A549 (cell line): Measurements from ENCODE around the gene MED27.
"Not testable (repeated sequence)": the region's sequence is repeated elsewhere in the genome, so short reads cannot be mapped to it uniquely, and the experiment has no call there.

Experiments
- CHD4 ChIP-seq: fragments of 200-600 bp; sonication (generic); IDR thresholded peaks from 2 replicates; pipeline ENCODE4 v1.6.1; 2016; ENCODE audit warnings: antibody characterized with exemption, mild to moderate bottlenecking, borderline replicate concordance
- EP300 ChIP-seq, 2 experiments: fragments of >200 bp; sonication (Bioruptor Twin); formaldehyde crosslinking; IDR thresholded peaks; 2 replicates in 1 of 2; 3 replicates in 1 of 2; pipeline ENCODE4 v1.6.1; 2016 to 2017
- HDAC2 ChIP-seq: fragments of 200-600 bp; sonication (generic); IDR thresholded peaks from 2 replicates; pipeline ENCODE4 v1.6.1; 2016
- HOXA7 ChIP-seq: fragments of 250-450 bp; sonication (Bioruptor Pico); IDR thresholded peaks from 2 replicates; pipeline ENCODE4 v1.5.0; 2020; ENCODE audit warnings: mild to moderate bottlenecking, moderate library complexity
- JUN ChIP-seq, 2 experiments: fragments of >200 bp; sonication (Bioruptor Twin); formaldehyde crosslinking; IDR thresholded peaks; 2 replicates in 1 of 2; 3 replicates in 1 of 2; pipeline ENCODE4 v1.6.1; 2016 to 2017
- MAZ ChIP-seq: fragments of 150-350 bp; IDR thresholded peaks from 2 replicates; pipeline ENCODE4 v1.6.1; 2014; ENCODE audit warnings: antibody characterized with exemption, low read depth, low read length, borderline replicate concordance
- NFE2L2 ChIP-seq: fragments of 150-350 bp; conservative IDR thresholded peaks from 2 replicates; pipeline ENCODE4 v1.6.1; 2014; ENCODE audit warnings: low read length
- PHF8 ChIP-seq: fragments of 200-600 bp; sonication (generic); IDR thresholded peaks from 2 replicates; pipeline ENCODE4 v1.6.1; 2016; ENCODE audit warnings: low read depth, mild to moderate bottlenecking, antibody characterized with exemption, moderate library complexity, borderline replicate concordance
- POLR2A ChIP-seq: IDR thresholded peaks from 2 replicates; pipeline ENCODE4 v1.6.1; 2012; ENCODE audit warnings: mild to moderate bottlenecking, low read length
- RAD21 ChIP-seq, 2 experiments: fragments of >200 bp in 1 of 2; sonication (Bioruptor Twin) in 1 of 2; formaldehyde crosslinking in 1 of 2; IDR thresholded peaks in 1 of 2; conservative IDR thresholded peaks in 1 of 2; 2 replicates in 1 of 2; 3 replicates in 1 of 2; pipeline ENCODE4 v1.6.1; 2012 to 2018; ENCODE audit warnings: inconsistent platforms in 1 of 2
- RNF2 ChIP-seq: fragments of 200-600 bp; sonication (generic); IDR thresholded peaks from 2 replicates; pipeline ENCODE4 v1.6.1; 2016; ENCODE audit warnings: low read depth, mild to moderate bottlenecking, antibody characterized with exemption, moderate library complexity, borderline replicate concordance
- ZFP36 ChIP-seq: fragments of 450-650 bp; IDR thresholded peaks from 2 replicates; pipeline ENCODE4 v1.6.1; 2014; ENCODE audit warnings: borderline replicate concordance; ENCODE audit not compliant: partially characterized antibody
- TF ChIP-seq, protein P1 (sequence below): fragments of >200 bp; sonication (Bioruptor Twin); formaldehyde crosslinking; IDR thresholded peaks from 3 replicates; pipeline ENCODE4 v1.5.1; 2016
- TF ChIP-seq, protein P2 (sequence below): fragments of >200 bp; sonication (Bioruptor Twin); formaldehyde crosslinking; IDR thresholded peaks from 3 replicates; pipeline ENCODE4 v1.6.1; 2016

DNA sequence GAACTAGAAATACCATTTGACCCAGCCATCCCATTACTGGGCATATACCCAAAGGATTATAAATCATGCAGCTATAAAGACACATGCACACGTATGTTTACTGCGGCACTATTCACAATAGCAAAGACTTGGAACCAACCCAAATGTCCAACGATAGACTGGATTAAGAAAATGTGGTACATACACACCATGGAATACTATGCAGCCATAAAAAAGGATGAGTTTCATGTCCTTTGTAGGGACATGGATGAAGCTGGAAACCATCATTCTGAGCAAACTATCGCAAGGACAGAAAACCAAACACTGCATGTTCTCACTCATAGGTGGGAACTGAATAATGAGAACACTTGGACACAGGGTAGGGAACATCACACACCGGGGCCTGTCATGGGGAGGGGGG lies 158.0 kb downstream of the MED27 start:
- TF ChIP-seq, protein P1, sequence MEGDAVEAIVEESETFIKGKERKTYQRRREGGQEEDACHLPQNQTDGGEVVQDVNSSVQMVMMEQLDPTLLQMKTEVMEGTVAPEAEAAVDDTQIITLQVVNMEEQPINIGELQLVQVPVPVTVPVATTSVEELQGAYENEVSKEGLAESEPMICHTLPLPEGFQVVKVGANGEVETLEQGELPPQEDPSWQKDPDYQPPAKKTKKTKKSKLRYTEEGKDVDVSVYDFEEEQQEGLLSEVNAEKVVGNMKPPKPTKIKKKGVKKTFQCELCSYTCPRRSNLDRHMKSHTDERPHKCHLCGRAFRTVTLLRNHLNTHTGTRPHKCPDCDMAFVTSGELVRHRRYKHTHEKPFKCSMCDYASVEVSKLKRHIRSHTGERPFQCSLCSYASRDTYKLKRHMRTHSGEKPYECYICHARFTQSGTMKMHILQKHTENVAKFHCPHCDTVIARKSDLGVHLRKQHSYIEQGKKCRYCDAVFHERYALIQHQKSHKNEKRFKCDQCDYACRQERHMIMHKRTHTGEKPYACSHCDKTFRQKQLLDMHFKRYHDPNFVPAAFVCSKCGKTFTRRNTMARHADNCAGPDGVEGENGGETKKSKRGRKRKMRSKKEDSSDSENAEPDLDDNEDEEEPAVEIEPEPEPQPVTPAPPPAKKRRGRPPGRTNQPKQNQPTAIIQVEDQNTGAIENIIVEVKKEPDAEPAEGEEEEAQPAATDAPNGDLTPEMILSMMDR: not testable (repeated sequence)
- not testable (repeated sequence) for TF ChIP-seq HOXA7 (CRISPR knock-in tag); POLR2A; ZFP36; PHF8; EP300 (IDR thresholded peaks at IDR 0.05); MAZ; NFE2L2; RNF2; HDAC2; JUN (IDR thresholded peaks at IDR 0.05); RAD21 (conservative IDR thresholded peaks at IDR 0.05 in 1 of 2, IDR thresholded peaks at IDR 0.05 in 1 of 2); CHD4
- TF ChIP-seq, protein P2, sequence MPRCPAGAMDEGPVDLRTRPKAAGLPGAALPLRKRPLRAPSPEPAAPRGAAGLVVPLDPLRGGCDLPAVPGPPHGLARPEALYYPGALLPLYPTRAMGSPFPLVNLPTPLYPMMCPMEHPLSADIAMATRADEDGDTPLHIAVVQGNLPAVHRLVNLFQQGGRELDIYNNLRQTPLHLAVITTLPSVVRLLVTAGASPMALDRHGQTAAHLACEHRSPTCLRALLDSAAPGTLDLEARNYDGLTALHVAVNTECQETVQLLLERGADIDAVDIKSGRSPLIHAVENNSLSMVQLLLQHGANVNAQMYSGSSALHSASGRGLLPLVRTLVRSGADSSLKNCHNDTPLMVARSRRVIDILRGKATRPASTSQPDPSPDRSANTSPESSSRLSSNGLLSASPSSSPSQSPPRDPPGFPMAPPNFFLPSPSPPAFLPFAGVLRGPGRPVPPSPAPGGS: not testable (repeated sequence)
